ENCODE measurements around the gene ECEL1. TPM values are rescaled to one million over a fixed set of nuclear protein-coding genes. Genes with fewer than 3 reads are reported as not detected.
"Not testable (repeated sequence)": the region's sequence is repeated elsewhere in the genome, so short reads cannot be mapped to it uniquely, and the experiment has no call there.

ECEL1 gene
- polyA plus RNA-seq, 3 donors = 7.8 to 13.7 (median 8.6) TPM

DNA sequence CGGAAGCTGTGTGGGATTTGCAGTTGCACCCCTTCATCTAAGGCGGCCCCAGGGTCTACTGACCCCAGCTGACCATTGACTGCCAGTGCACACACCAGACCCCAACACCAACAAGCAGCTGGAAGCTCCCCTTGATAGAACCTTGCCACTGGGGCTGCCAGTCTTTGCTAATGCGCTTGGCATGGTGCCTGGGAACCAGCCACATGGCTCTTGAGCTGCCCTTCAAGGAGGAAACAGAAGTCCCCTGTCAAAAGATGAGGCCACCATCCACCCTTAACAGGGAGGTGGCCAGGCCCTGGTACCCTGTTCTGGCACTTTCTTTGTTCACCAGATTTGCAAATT, 23.1 kb downstream of the ECEL1 start:
- no peak for DNase-seq (ENCODE audit: low read depth in 3 of 3, low spot score in 2 of 3)

- no peak for DNase-seq (ENCODE audit: low read depth in 3 of 3, low spot score in 2 of 3)
Observed at GRCh38 chr2:232463701-232464543, 23.7 kb downstream of the ECEL1 start.

DNA sequence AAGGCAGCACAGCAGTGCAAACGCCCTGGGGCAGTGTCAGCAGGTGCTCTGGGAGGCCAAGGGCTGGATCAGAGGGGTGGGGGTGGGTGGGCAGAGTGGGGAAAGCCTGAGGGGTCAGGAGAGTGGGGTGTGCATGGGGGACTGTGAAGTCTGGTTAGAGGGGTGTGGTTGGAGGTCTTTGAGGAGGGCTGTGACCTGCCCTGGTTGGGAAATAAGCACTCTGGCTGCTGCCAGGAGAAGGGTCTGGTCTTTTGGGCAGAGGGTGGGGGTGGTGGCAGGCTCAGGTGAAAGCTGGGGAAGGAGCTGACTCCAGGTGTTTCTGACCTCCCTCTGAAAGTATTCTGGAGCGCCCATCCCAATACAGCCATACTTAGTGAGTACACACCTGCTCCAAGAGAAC, 27.5 kb downstream of the ECEL1 start:
- DNase-seq (ENCODE audit: low read depth in 3 of 3, low spot score in 2 of 3) = no peak

GRCh38 chr2:232459419-232460035, 28.1 kb downstream of the ECEL1 start:
- no peak for DNase-seq (ENCODE audit: low read depth in 3 of 3, low spot score in 2 of 3)

GRCh38 chr2:232458661-232459418, 28.8 kb downstream of the ECEL1 start:
- no peak for DNase-seq (ENCODE audit: low read depth in 3 of 3, low spot score in 2 of 3)

GRCh38 chr2:232458051-232458660, 29.5 kb downstream of the ECEL1 start:
- no peak for DNase-seq (ENCODE audit: low read depth in 3 of 3, low spot score in 2 of 3)

DNA sequence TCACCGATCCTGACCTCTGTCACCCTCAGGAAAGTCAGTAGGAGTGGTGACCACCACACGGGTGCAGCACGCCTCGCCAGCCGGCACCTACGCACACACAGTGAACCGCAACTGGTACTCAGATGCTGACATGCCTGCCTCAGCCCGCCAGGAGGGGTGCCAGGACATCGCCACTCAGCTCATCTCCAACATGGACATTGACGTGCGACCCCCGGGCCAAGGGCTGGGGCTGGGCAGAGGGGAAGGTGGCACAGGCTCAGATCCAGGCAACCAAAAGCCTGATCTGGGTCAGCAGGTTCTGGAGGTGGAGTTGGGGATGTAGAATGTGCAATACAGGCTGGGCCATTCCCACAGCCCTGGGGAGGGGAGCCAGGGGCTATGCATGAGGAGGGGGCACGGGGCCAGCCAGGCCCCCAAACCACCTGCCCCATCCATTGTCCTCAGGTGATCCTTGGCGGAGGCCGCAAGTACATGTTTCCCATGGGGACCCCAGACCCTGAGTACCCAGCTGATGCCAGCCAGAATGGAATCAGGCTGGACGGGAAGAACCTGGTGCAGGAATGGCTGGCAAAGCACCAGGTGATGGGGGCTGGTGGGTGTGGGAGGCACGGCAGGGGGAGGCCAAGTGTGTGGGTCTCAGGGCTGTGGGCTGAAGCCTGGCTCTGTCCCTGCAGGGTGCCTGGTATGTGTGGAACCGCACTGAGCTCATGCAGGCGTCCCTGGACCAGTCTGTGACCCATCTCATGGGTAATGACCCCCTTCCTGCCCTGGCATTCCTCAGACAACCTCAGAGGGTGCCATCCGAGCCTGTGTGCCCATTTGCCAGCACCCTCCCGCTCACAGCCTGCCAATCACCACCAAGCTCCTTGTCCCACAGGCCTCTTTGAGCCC, 30.3 kb downstream of the ECEL1 start:
- no peak for DNase-seq (ENCODE audit: low read depth in 3 of 3, low spot score in 2 of 3)

DNA sequence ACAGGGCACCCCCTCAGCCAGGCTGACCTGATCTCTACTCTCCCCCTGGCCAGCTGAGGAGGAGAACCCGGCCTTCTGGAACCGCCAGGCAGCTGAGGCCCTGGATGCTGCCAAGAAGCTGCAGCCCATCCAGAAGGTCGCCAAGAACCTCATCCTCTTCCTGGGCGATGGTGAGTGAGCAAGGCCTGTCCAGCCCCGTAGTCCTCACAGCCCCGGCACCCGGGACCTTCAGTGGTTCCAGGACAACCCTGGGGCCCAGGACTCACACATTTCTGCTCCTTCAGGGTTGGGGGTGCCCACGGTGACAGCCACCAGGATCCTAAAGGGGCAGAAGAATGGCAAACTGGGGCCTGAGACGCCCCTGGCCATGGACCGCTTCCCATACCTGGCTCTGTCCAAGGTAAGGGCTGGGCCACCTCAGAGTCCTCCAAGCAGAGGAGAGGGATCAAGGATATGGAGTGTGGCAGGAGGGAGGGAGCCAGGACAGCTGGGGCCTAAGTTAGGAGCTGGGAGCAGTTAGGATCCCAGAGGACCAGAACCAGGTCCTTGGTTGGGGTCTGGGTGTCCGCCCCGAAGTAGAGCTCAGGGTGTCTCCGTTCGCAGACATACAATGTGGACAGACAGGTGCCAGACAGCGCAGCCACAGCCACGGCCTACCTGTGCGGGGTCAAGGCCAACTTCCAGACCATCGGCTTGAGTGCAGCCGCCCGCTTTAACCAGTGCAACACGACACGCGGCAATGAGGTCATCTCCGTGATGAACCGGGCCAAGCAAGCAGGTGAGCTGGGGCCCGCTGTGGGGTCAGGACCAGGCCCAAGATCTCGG, 31.1 kb downstream of the ECEL1 start:
- DNase-seq (ENCODE audit: low read depth in 3 of 3, low spot score in 2 of 3) = no peak

GRCh38 chr2:232455426-232456255, 32.0 kb downstream of the ECEL1 start, which contains the start of gene ALPI:
Gene ALPI, plus strand, starts transcription at chr2:232456153. Its CDS starts 47 bp downstream, at chr2:232456200.
- no peak for DNase-seq (ENCODE audit: low read depth in 3 of 3, low spot score in 2 of 3)

DNA sequence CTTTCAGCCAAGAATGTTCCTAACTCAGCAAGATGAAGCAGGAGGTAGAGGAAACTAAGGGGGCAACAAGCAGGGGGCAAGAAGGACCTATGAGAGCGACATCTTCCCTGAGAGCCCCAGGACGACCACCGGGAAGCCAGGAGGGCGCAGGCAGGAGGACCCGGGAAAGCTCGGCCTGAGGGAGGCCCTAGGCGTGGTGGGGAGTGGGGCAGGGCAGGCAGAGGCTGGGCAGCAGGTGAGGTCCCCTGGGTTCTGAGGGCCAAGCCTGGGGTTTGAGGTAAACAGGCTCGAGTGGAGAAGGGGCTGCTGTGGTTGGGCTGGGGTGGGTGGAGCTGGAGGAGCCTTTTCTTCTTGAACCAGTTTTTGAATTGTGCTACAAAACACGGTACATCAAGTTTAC, 33.0 kb downstream of the ECEL1 start:
- no peak for DNase-seq (ENCODE audit: low read depth in 3 of 3, low spot score in 2 of 3)

GRCh38 chr2:232451645-232452044, 36.0 kb downstream of the ECEL1 start:
- DNase-seq (ENCODE audit: low read depth in 3 of 3, low spot score in 2 of 3) = not testable (repeated sequence)

- no peak for DNase-seq (ENCODE audit: low read depth in 3 of 3, low spot score in 2 of 3)
Observed at GRCh38 chr2:232449964-232450363, 37.7 kb downstream of the ECEL1 start.

- DNase-seq (ENCODE audit: low read depth in 3 of 3, low spot score in 2 of 3) = no peak
Observed at GRCh38 chr2:232448304-232448690, 39.3 kb downstream of the ECEL1 start.

DNA sequence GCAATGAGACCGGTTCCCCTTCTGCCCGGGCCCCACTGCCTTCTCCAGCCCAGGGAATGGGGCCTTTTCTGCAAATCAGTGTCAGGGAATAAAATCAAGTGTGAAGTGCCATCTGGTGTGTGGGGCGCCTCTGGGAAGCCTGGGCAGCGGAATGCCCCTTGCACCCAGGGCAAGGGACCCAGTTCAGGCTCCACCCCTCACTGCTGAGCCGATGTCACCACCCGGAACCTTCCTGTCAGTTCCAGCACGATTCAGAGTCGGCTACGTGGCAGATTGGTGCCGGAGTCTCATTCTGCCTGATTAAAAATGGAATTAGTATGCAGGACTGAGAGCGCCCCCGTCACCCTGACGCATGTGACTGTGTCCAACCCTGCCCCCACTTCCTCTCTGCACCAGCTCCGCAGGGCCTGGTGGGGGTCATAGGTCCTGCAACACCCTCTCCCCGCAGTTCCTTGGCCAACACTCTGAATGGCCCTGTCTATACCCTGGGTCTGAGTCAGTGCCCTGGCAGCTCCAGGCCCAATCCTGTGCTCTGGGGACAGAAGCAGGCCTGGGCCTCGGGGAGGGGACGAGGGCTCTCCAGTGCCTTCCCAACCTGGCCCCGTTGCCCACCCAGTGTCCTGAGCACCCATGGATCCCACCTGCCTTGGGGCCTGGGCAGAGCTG, 39.9 kb downstream of the ECEL1 start:
- no peak for DNase-seq (ENCODE audit: low read depth in 3 of 3, low spot score in 2 of 3)

DNA sequence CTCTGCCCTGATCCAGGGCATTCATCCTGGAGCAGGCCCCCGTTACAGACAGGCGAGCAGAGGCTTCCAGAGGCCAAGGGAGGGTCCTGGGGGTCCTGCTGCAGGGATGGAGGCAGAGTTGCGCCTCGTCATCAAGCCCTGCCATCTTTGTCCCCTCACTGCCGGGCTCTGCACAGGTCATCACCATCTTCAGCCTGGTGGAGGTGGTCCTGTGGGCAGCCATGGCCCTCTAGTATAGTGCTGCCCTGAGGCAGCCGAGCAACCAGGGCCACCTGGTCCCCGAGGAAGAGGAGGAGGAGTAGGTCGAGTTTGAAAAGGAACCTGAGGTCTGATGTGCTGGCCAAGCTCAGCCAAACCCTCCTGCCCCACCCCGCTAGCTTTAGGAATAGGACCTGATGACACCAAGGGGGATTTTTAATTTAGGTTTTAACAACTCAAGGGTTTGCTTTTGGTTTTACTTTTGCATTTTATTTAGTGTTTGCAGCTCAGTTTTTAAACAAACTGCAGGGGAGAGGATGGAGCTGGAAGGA, 40.5 kb downstream of the ECEL1 start:
- no peak for DNase-seq (ENCODE audit: low read depth in 3 of 3, low spot score in 2 of 3)

GRCh38 chr2:232446266-232446777, 41.3 kb downstream of the ECEL1 start:
- not testable (repeated sequence) for DNase-seq (ENCODE audit: low read depth in 3 of 3, low spot score in 2 of 3)

DNA sequence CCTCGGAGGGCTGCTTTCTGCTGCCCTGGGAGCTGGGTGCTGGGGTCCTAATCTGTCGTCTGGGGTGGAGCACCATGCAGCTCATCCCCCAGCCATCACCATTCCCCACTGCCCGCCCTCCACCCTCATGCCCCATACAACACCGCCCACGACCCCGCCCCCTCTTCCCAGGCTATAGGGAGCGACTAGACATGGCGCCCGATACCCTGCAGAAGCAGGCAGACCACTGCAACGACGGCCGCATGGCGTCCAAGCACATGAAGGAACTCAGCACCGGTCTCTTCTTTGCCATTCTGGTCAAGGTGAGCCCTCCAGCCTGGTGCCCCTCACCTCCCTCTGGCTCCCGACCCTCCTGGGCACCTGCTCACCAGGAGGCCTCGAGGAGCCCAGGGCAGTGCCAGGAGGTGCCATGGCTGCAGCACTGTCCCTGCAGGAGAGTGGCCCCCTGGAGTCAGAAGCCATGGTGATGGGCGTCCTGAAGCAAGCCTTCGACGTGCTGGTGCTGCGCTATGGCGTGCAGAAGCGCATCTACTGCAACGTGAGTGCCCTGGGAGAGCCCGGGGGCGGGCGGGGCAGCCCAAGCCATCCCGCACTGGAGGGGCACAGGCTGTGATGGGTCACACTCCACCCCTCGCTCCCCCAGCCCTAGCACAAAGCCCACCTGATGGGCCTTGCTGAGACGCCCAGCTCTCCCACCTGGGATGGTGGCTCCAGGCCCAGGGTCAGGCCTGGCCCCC, 42.3 kb downstream of the ECEL1 start:
- DNase-seq (ENCODE audit: low read depth in 3 of 3, low spot score in 2 of 3) = not testable (repeated sequence)
